Mucosa of rectum (tissue), 2 donors: ENCODE measurements around the gene CARD16.
"Not testable (repeated sequence)": the region's sequence is repeated elsewhere in the genome, so short reads cannot be mapped to it uniquely, and the experiment has no call there.

Experiments used
- H3K27ac ChIP-seq, 2 donors: one replicate each; pipeline ENCODE4 v1.7.0; 2013; ENCODE audit warnings: inconsistent platforms in 2 of 2, low read depth in 2 of 2, low read length in 2 of 2
- H3K27me3 ChIP-seq, 2 donors: one replicate each; pipeline ENCODE4 v1.7.0; 2013; ENCODE audit warnings: low read length in 2 of 2; ENCODE audit not compliant: control insufficient read depth in 2 of 2, insufficient read depth in 2 of 2
- H3K36me3 ChIP-seq, 2 donors: one replicate each; pipeline ENCODE4 v1.7.0; 2013; ENCODE audit warnings: low read length in 2 of 2; ENCODE audit not compliant: control insufficient read depth in 2 of 2, insufficient read depth in 2 of 2
- H3K4me1 ChIP-seq, 2 donors: one replicate each; pipeline ENCODE4 v1.7.0; 2013; ENCODE audit warnings: low read length in 2 of 2, mild to moderate bottlenecking in 1 of 2; ENCODE audit not compliant: control insufficient read depth in 2 of 2, insufficient read depth in 2 of 2
- H3K4me3 ChIP-seq, 2 donors: one replicate each; pipeline ENCODE4 v1.7.0; 2013; ENCODE audit warnings: low read length in 2 of 2
- H3K9ac ChIP-seq, 2 donors: one replicate each; pipeline ENCODE4 v1.7.0; 2013; ENCODE audit warnings: low read length in 2 of 2, low read depth in 1 of 2, mild to moderate bottlenecking in 1 of 2
- H3K9me3 ChIP-seq, 2 donors: one replicate each; pipeline ENCODE4 v1.7.0; 2013; ENCODE audit warnings: low read length in 2 of 2; ENCODE audit not compliant: control insufficient read depth in 2 of 2
- donor health status: healthy.
- donor health status: Normal muscosa, but diverticular disease.

Gene CARD16

GRCh38 chr11:105049481-105049880 is 4.3 kb upstream of the CARD16 start:
- H3K4me3 ChIP-seq, result no peak overlapping the region
- no peaks in the 10 kb centered on the region for H3K36me3 ChIP-seq
- H3K9me3 ChIP-seq, result no peaks in the 10 kb centered on the region
- no peak overlapping the region for H3K27ac ChIP-seq
- no peaks in the 10 kb centered on the region for H3K27me3 ChIP-seq
- peaks cover 0 to 7% of the 10 kb centered on the region in 2 donors for H3K4me1 ChIP-seq
- no peak overlapping the region for H3K9ac ChIP-seq

GRCh38 chr11:105046898-105047579 is 1.9 kb upstream of the CARD16 start:
- no peaks in the 10 kb centered on the region for H3K27me3 ChIP-seq
- peak overlapping the region in 1 of 2 donors; percentile 21 for H3K27ac ChIP-seq
- H3K4me1 ChIP-seq, result peaks cover 2 to 12% of the 10 kb centered on the region in 2 donors
- no peak overlapping the region for H3K9ac ChIP-seq
- H3K4me3 ChIP-seq, result no peak overlapping the region
- no peaks in the 10 kb centered on the region for H3K36me3 ChIP-seq
- H3K9me3 ChIP-seq, result no peaks in the 10 kb centered on the region

- H3K9me3 ChIP-seq, result no peaks in the 10 kb centered on the region
- H3K27me3 ChIP-seq, result no peaks in the 10 kb centered on the region
- H3K4me1 ChIP-seq, result peaks cover 2 to 12% of the 10 kb centered on the region in 2 donors
- H3K4me3 ChIP-seq, result peak overlapping the region; percentile 62 to 80
- peak overlapping the region; percentile 56 to 69 for H3K27ac ChIP-seq
- H3K9ac ChIP-seq, result peak overlapping the region in 1 of 2 donors; percentile 69
- H3K36me3 ChIP-seq, result peaks cover 1 to 4% of the 10 kb centered on the region in 2 donors
These were observed 651 bp upstream of the CARD16 start for GRCh38 chr11:105045676-105046296.

- peaks cover 2 to 12% of the 10 kb centered on the region in 2 donors for H3K4me1 ChIP-seq
- H3K27ac ChIP-seq, result no peak overlapping the region
- H3K4me3 ChIP-seq, result no peak overlapping the region
- H3K9me3 ChIP-seq, result no peaks in the 10 kb centered on the region
- H3K27me3 ChIP-seq, result no peaks in the 10 kb centered on the region
- H3K9ac ChIP-seq, result no peak overlapping the region
- peaks cover 2 to 12% of the 10 kb centered on the region in 2 donors for H3K36me3 ChIP-seq
These were observed 3.0 kb downstream of the CARD16 start for GRCh38 chr11:105042178-105042577.

GRCh38 chr11:105040703-105041102 is 4.4 kb downstream of the CARD16 start:
- H3K4me3 ChIP-seq, result no peak overlapping the region
- no peaks in the 10 kb centered on the region for H3K9me3 ChIP-seq
- H3K27me3 ChIP-seq, result no peaks in the 10 kb centered on the region
- no peak overlapping the region for H3K9ac ChIP-seq
- H3K27ac ChIP-seq, result no peak overlapping the region
- H3K4me1 ChIP-seq, result peaks cover 2 to 11% of the 10 kb centered on the region in 2 donors
- peaks cover 2 to 12% of the 10 kb centered on the region in 2 donors for H3K36me3 ChIP-seq

- peaks cover 0 to 3% of the 10 kb centered on the region in 2 donors for H3K4me1 ChIP-seq
- peak within 1 kb of the TSS; percentile 53 to 66 for H3K27ac ChIP-seq
- H3K9ac ChIP-seq, result peak within 1 kb of the TSS; percentile 50 to 51
- H3K9me3 ChIP-seq, result no peaks in the 10 kb centered on the region
- H3K36me3 ChIP-seq, result peaks cover 10 to 14% of the 10 kb centered on the region in 2 donors
- peak within 1 kb of the TSS; percentile 56 to 73 for H3K4me3 ChIP-seq
- no peaks in the 10 kb centered on the region for H3K27me3 ChIP-seq
These were observed 10.1 kb downstream of the CARD16 start, which contains the start of gene CASP1 for GRCh38 chr11:105034813-105035620. CASP1 (minus strand) TSS chr11:105035144; CDS start chr11:105035113, 31 bp downstream.

- H3K4me1 ChIP-seq, H3K9me3 ChIP-seq, H3K27me3 ChIP-seq: not testable (repeated sequence)
- Histone ChIP-seq H3K27ac (peak overlapping the region; percentile 53 to 66), H3K4me3 (peak overlapping the region; percentile 56 to 73), H3K36me3 (peaks cover 16% of the 10 kb centered on the region in 2 donors), H3K9ac (peak overlapping the region; percentile 50 to 51)
These were observed 10.7 kb downstream of the CARD16 start for GRCh38 chr11:105034388-105034787.

GRCh38 chr11:105033781-105034180 is 11.4 kb downstream of the CARD16 start:
- H3K27me3 ChIP-seq, result no peaks in the 10 kb centered on the region
- H3K27ac ChIP-seq, result peak overlapping the region; percentile 53 to 66
- peaks cover 0 to 3% of the 10 kb centered on the region in 2 donors for H3K4me1 ChIP-seq
- H3K9me3 ChIP-seq, result no peaks in the 10 kb centered on the region
- H3K4me3 ChIP-seq, result peak overlapping the region; percentile 56 to 73
- peaks cover 17 to 22% of the 10 kb centered on the region in 2 donors for H3K36me3 ChIP-seq
- peak overlapping the region in 1 of 2 donors; percentile 51 for H3K9ac ChIP-seq

GRCh38 chr11:105033343-105033742 is 11.8 kb downstream of the CARD16 start:
- Histone ChIP-seq H3K9ac (peak overlapping the region in 1 of 2 donors; percentile 51), H3K27me3 (no peaks in the 10 kb centered on the region), H3K4me1 (peaks cover 0 to 3% of the 10 kb centered on the region in 2 donors), H3K9me3 (no peaks in the 10 kb centered on the region), H3K36me3 (peaks cover 17 to 22% of the 10 kb centered on the region in 2 donors), H3K4me3 (peak overlapping the region; percentile 46 to 73), H3K27ac (peak overlapping the region in 1 of 2 donors; percentile 25)
